GM12878 (cell line): ENCODE data around the gene REM2. TPM values are rescaled to one million over a fixed set of nuclear protein-coding genes. Genes with fewer than 3 reads are reported as not detected.

Experiments
- ATAC-seq: fragments of 200-7000 bp; cut with Tn5 transposase; 3 replicates; pipeline ENCODE4 v1.9.1; 2020; ENCODE audit warnings: mild to moderate bottlenecking, moderate library complexity
- BruUV-seq: library from RNA; stranded (reverse); fragments of 400-500 nt; replicated peaks from 2 replicates; lab custom pipeline; 2021; lab: Mats Ljungman, UMichigan
- CTCF ChIA-PET: fragments of 300-600 bp; sonication (Branson Sonifier 250); formaldehyde crosslinking; extraction: SDS; loops from one replicate; lab custom pipeline; 2021; ENCODE audit warnings: inconsistent platforms; lab: Yijun Ruan, JAX
- POLR2A ChIA-PET: fragments of 350-600 bp; formaldehyde crosslinking; extraction: SDS; loops from one replicate; lab custom pipeline; 2021; ENCODE audit warnings: inconsistent platforms; lab: Charles Lee
- RAD21 ChIA-PET: fragments of 300-600 bp; sonication (Branson Sonifier 250); formaldehyde crosslinking; loops from one replicate; lab custom pipeline; 2023; ENCODE audit warnings: antibody characterized with exemption; ENCODE audit not compliant: unreplicated experiment; lab: Charles Lee
- SMC1A ChIA-PET: fragments of 300-600 bp; sonication (Branson Sonifier 250); formaldehyde crosslinking; loops from one replicate; lab custom pipeline; 2023; ENCODE audit not compliant: unreplicated experiment, uncharacterized antibody; lab: Charles Lee
- DNase-seq: peaks from one replicate; pipeline ENCODE4 v3.0.0-alpha.2; 2011; ENCODE audit warnings: low read depth, low spot score
- FAIRE-seq: peaks from 3 replicates; lab custom pipeline; 2011; peaks lifted over from hg19 to GRCh38; lab: Jason Lieb, UNC
- H2AFZ ChIP-seq: 2 replicates; pipeline ENCODE4 v1.6.0; 2011; ENCODE audit warnings: low read depth, low read length, control low read depth; ENCODE audit not compliant: control insufficient read depth
- H3K27ac ChIP-seq: 2 replicates; pipeline ENCODE4 v1.5.1; 2011; ENCODE audit warnings: control low read depth; ENCODE audit not compliant: control insufficient read depth, insufficient read depth
- H3K27me3 ChIP-seq, 2 experiments: replicated peaks in 1 of 2; 2 replicates each; pipeline versions ENCODE4 v1.6.0 to v1.6.1; 2011; ENCODE audit warnings: low read length in 1 of 2; ENCODE audit not compliant: control insufficient read depth in 2 of 2, insufficient read depth in 2 of 2
- H3K36me3 ChIP-seq, 2 experiments: 2 replicates each; pipeline ENCODE4 v1.5.1; 2011; ENCODE audit warnings: low read length in 1 of 2; ENCODE audit not compliant: control insufficient read depth in 2 of 2, insufficient read depth in 2 of 2
- H3K4me1 ChIP-seq: 2 replicates; pipeline ENCODE4 v1.6.1; 2011; ENCODE audit warnings: mild to moderate bottlenecking, low read length, moderate library complexity, mixed read lengths; ENCODE audit not compliant: control insufficient read depth, insufficient read depth
- H3K4me2 ChIP-seq: 2 replicates; pipeline ENCODE4 v1.6.0; 2011; ENCODE audit warnings: control low read depth; ENCODE audit not compliant: control insufficient read depth, insufficient read depth
- H3K4me3 ChIP-seq: fragments of 200-600 bp; sonication (generic); 2 replicates; pipeline ENCODE4 v1.5.1; 2016
- H3K79me2 ChIP-seq: 2 replicates; pipeline ENCODE4 v1.6.0; 2011; ENCODE audit warnings: low read length; ENCODE audit not compliant: control insufficient read depth, insufficient read depth
- H3K9ac ChIP-seq: 2 replicates; pipeline ENCODE4 v1.8.0; 2011; ENCODE audit warnings: low read length, control low read depth, mixed read lengths; ENCODE audit not compliant: control insufficient read depth, insufficient read depth
- H3K9me3 ChIP-seq: replicated peaks from 3 replicates; pipeline ENCODE4 v1.5.1; 2011; ENCODE audit warnings: mild to moderate bottlenecking, low read length; ENCODE audit not compliant: control insufficient read depth, insufficient read depth
- H4K20me1 ChIP-seq: 2 replicates; pipeline ENCODE4 v1.6.0; 2011; ENCODE audit not compliant: control insufficient read depth, insufficient read depth
- BMI1 ChIP-seq: fragments of 450-650 bp; IDR thresholded peaks from 2 replicates; pipeline ENCODE4 v1.6.1; 2016; ENCODE audit warnings: mild to moderate bottlenecking, moderate library complexity, borderline replicate concordance
- BRCA1 ChIP-seq: IDR thresholded peaks from 2 replicates; pipeline ENCODE4 v1.6.1; 2011; ENCODE audit warnings: low read depth, low read length, improper control_type of control experiment
- CHD2 ChIP-seq: IDR thresholded peaks from 2 replicates; pipeline ENCODE4 v1.6.1; 2011; ENCODE audit warnings: low read depth, low read length, improper control_type of control experiment, borderline replicate concordance
- CTCF ChIP-seq, 3 experiments: IDR thresholded peaks in 2 of 3; conservative IDR thresholded peaks in 1 of 3; 2 replicates each; pipeline ENCODE4 v1.5.1; 2011; ENCODE audit warnings: low read depth in 3 of 3, low read length in 3 of 3, mild to moderate bottlenecking in 3 of 3, control low read depth in 2 of 3, moderate library complexity in 2 of 3, inconsistent platforms in 1 of 3, mixed read lengths in 1 of 3; ENCODE audit not compliant: control insufficient read depth in 2 of 3, insufficient read depth in 1 of 3; ENCODE audit errors: extremely low read depth in 1 of 3
- EED ChIP-seq: sonication (generic); IDR thresholded peaks from 2 replicates; pipeline ENCODE4 v1.6.1; 2016; ENCODE audit warnings: antibody characterized with exemption, low read depth
- ESRRA ChIP-seq: IDR thresholded peaks from 2 replicates; pipeline ENCODE4 v1.6.1; 2012; ENCODE audit warnings: mild to moderate bottlenecking, low read length, improper control_type of control experiment
- KDM1A ChIP-seq: fragments of 200-600 bp; sonication (generic); IDR thresholded peaks from 2 replicates; pipeline ENCODE4 v1.6.1; 2016; ENCODE audit warnings: borderline replicate concordance
- PAX8 ChIP-seq: fragments of 450-650 bp; IDR thresholded peaks from 2 replicates; pipeline ENCODE4 v1.6.1; 2017; ENCODE audit warnings: mild to moderate bottlenecking, moderate library complexity
- PML ChIP-seq: IDR thresholded peaks from 2 replicates; pipeline ENCODE4 v1.6.1; 2012; ENCODE audit warnings: low read length, inconsistent platforms
- POU2F2 ChIP-seq: IDR thresholded peaks from 3 replicates; pipeline ENCODE4 v1.6.1; 2011; ENCODE audit warnings: low read depth, mild to moderate bottlenecking, low read length, borderline replicate concordance
- RAD51 ChIP-seq: fragments of 450-650 bp; IDR thresholded peaks from 2 replicates; pipeline ENCODE4 v1.6.1; 2016; ENCODE audit warnings: moderate library complexity, mild to moderate bottlenecking, inconsistent platforms
- RUNX3 ChIP-seq: IDR thresholded peaks from 2 replicates; pipeline ENCODE4 v1.6.1; 2012; ENCODE audit warnings: low read length, inconsistent platforms
- SIX5 ChIP-seq: IDR thresholded peaks from 2 replicates; pipeline ENCODE4 v1.6.1; 2011; ENCODE audit warnings: mild to moderate bottlenecking, low read depth, low read length, moderate library complexity; ENCODE audit not compliant: severe bottlenecking
- STAT3 ChIP-seq: IDR thresholded peaks from 2 replicates; pipeline ENCODE4 v1.6.1; 2011; ENCODE audit warnings: low read depth, low read length, improper control_type of control experiment
- TCF3 ChIP-seq: IDR thresholded peaks from 2 replicates; pipeline ENCODE4 v1.6.1; 2012; ENCODE audit warnings: low read depth, mild to moderate bottlenecking, low read length, borderline replicate concordance; ENCODE audit not compliant: insufficient read depth
- WRNIP1 ChIP-seq: IDR thresholded peaks from 2 replicates; pipeline ENCODE4 v1.6.1; 2011; ENCODE audit warnings: low read depth, low read length, improper control_type of control experiment, borderline replicate concordance
- WGBS: methylation state at CpG from one replicate; pipeline ENCODE4 v1.1.6; 2016; ENCODE audit warnings: low lambda C conversion rate; ENCODE audit not compliant: insufficient replicate concordance, insufficient coverage; ENCODE audit errors: missing lambda C conversion rate; 5-methylcytosine and 5-hydroxymethylcytosine counted together
- in situ Hi-C: fragments of 300-500 bp; cut with MboI; formaldehyde crosslinking; loops from 9 replicates; pipeline ENCODE4 v1.14.3; 2018; ENCODE audit warnings: mixed read lengths
- intact Hi-C: fragments of 100-400 bp; cut with micrococcal nuclease; formaldehyde crosslinking; loops from one replicate; pipeline ENCODE4 v1.14.2; 2022; ENCODE audit not compliant: unreplicated experiment
- polyA plus RNA-seq, 11 experiments: library from polyadenylated mRNA; depleted of rRNA in 4 of 11; unstranded in 6 of 11; stranded (reverse) in 5 of 11; fragments of >200 nt; fragmentation: Nextera tagmentation in 4 of 11; fragmentation: Illumina TruSeq in 1 of 11; extraction: Ambion mirVana in 4 of 11; extraction: Trizol in 1 of 11; gene quantifications; 1 replicate in 1 of 11; 2 replicates in 10 of 11; pipeline versions ENCODE4 v1.2.1 to v1.2.3, GENCODE V29; 2011 to 2016; ENCODE audit warnings: inconsistent platforms in 2 of 11, missing spikeins in 2 of 11, low read depth in 1 of 11
- total RNA-seq, 4 experiments: library from RNA; depleted of rRNA in 3 of 4; stranded (reverse); fragments of >200 nt in 3 of 4; fragmentation: Illumina TruSeq in 1 of 4; extraction: Trizol in 1 of 4; gene quantifications; 2 replicates each; pipeline versions ENCODE4 v1.2.1 to v1.2.3, GENCODE V29; 2013 to 2021
- TF ChIP-seq, protein P1 (sequence below): fragments of 450-650 bp; IDR thresholded peaks from 2 replicates; pipeline ENCODE4 v1.6.1; 2016; ENCODE audit warnings: mild to moderate bottlenecking, moderate library complexity, borderline replicate concordance
- TF ChIP-seq, protein P2 (sequence below): fragments of 450-650 bp; IDR thresholded peaks from 2 replicates; pipeline ENCODE4 v1.6.1; 2014; ENCODE audit warnings: mild to moderate bottlenecking

REM2 gene
- total and polyA plus RNA-seq, 10 of the 15 experiments (the other 5 are each of a cell fraction or from before 2014, with no cell fraction given): 0.27 to 1.5 (median 0.83) TPM

DNA sequence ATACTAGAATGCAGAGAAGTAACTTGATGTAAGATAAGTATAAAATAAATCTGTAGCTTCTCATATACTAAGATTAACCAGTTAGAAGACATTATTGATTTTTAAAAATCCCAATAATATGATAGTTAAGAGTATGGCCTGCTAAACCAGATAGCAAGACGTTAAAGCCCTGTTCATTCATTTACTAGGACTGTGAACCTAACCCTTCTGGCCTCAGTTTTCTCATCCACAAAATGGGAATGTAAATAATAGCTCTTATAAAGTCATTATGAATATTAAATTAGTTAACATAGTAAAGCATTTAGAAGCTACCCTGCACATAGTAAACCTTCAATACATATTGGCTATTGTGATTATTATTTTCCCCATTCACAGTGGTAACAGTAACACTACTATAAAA is 52.1 kb downstream of the REM2 start:
- H3K79me2 ChIP-seq: no peaks in the 10 kb centered on the region
- no TSS peak for BruUV-seq
- no peak overlapping the region for H3K4me3 ChIP-seq
- no peaks in the 10 kb centered on the region for H3K36me3 ChIP-seq
- 88% methylated on average over 1 of the region's 1 CpG for WGBS
- ChIA-PET POLR2A (interaction anchor here (0.5 to 0.8 kb wide), 2 partner anchors 18 to 59 kb away, joined by 3 read pairs; no protein-coding TSS in a partner anchor), CTCF (interaction anchor here (0.6 to 2.7 kb wide), 11 partner anchors 17 to 422 kb away, joined by 3 to 9 read pairs (median 5); partner anchors contain the start of gene RBM23), RAD21 (interaction anchor here (1.2 to 1.8 kb wide), 2 partner anchors 51 to 134 kb away, joined by 3 to 5 read pairs; no protein-coding TSS in a partner anchor), SMC1A (interaction anchor here (1.0 to 1.9 kb wide), 4 partner anchors 10 to 134 kb away, joined by 3 to 6 read pairs (median 3); partner anchors contain the start of gene CDH24)
- no peak overlapping the region for H3K27ac ChIP-seq
- no peaks in the 10 kb centered on the region for H3K27me3 ChIP-seq
- no peak overlapping the region for H3K9ac ChIP-seq
- no peaks in the 10 kb centered on the region for H3K9me3 ChIP-seq
- FAIRE-seq (no peak), ATAC-seq (no peak), DNase-seq (no peak)
- no peaks in the 10 kb centered on the region for H4K20me1 ChIP-seq
- intact Hi-C loops: no loop called here
- H2AFZ ChIP-seq: no peak overlapping the region
- no peaks in the 10 kb centered on the region for H3K4me1 ChIP-seq
- in situ Hi-C loops: no loop called here
- no peak overlapping the region for H3K4me2 ChIP-seq
- no peak for TF ChIP-seq POU2F2
- TF ChIP-seq, protein P1, sequence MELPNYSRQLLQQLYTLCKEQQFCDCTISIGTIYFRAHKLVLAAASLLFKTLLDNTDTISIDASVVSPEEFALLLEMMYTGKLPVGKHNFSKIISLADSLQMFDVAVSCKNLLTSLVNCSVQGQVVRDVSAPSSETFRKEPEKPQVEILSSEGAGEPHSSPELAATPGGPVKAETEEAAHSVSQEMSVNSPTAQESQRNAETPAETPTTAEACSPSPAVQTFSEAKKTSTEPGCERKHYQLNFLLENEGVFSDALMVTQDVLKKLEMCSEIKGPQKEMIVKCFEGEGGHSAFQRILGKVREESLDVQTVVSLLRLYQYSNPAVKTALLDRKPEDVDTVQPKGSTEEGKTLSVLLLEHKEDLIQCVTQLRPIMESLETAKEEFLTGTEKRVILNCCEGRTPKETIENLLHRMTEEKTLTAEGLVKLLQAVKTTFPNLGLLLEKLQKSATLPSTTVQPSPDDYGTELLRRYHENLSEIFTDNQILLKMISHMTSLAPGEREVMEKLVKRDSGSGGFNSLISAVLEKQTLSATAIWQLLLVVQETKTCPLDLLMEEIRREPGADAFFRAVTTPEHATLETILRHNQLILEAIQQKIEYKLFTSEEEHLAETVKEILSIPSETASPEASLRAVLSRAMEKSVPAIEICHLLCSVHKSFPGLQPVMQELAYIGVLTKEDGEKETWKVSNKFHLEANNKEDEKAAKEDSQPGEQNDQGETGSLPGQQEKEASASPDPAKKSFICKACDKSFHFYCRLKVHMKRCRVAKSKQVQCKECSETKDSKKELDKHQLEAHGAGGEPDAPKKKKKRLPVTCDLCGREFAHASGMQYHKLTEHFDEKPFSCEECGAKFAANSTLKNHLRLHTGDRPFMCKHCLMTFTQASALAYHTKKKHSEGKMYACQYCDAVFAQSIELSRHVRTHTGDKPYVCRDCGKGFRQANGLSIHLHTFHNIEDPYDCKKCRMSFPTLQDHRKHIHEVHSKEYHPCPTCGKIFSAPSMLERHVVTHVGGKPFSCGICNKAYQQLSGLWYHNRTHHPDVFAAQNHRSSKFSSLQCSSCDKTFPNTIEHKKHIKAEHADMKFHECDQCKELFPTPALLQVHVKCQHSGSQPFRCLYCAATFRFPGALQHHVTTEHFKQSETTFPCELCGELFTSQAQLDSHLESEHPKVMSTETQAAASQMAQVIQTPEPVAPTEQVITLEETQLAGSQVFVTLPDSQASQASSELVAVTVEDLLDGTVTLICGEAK: no peak
- no peak for TF ChIP-seq PAX8
- no peak for TF ChIP-seq RUNX3
- TF ChIP-seq EED: no peak
- no peak for TF ChIP-seq WRNIP1
- TF ChIP-seq SIX5: no peak
- TF ChIP-seq TCF3: no peak
- no peak for TF ChIP-seq KDM1A
- TF ChIP-seq, protein P2, sequence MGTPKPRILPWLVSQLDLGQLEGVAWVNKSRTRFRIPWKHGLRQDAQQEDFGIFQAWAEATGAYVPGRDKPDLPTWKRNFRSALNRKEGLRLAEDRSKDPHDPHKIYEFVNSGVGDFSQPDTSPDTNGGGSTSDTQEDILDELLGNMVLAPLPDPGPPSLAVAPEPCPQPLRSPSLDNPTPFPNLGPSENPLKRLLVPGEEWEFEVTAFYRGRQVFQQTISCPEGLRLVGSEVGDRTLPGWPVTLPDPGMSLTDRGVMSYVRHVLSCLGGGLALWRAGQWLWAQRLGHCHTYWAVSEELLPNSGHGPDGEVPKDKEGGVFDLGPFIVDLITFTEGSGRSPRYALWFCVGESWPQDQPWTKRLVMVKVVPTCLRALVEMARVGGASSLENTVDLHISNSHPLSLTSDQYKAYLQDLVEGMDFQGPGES: no peak
- TF ChIP-seq BRCA1: no peak
- no peak for TF ChIP-seq STAT3
- TF ChIP-seq PML: no peak
- TF ChIP-seq CTCF (IDR thresholded peaks at IDR 0.05 in 2 of 3, conservative IDR thresholded peaks at IDR 0.05 in 1 of 3; ENCODE audit: control insufficient read depth in 2 of 3, extremely low read depth in 1 of 3, insufficient read depth in 1 of 3, low read depth in 3 of 3, low read length in 3 of 3): no peak
- no peak for TF ChIP-seq RAD51
- no peak for TF ChIP-seq CHD2
- no peak for TF ChIP-seq ESRRA
- no peak for TF ChIP-seq BMI1
